Stromal cell of bone marrow (primary cell): ENCODE results near the gene KDELR1.

Experiments
- DNase-seq: peaks from one replicate; pipeline ENCODE4 v3.0.0-alpha.2; 2012; ENCODE audit warnings: low read depth

The KDELR1 gene

DNA sequence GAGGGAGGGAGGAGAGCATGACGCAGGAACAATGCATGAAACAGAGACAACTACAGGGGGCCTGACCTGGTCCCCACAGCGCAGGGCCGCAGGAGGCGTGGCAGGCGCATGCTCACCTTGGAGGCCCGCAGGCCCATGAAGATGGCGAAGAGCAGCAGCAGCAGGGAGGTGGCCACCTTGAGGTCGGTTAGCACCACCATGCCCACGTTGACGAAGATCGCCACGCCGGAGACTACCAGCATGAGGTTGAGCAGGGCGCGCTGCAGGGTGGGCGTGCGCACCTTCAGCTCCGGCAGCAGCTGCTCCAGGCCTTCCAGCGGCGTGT is 49.0 kb downstream of the KDELR1 start:
- DNase-seq: no peak

GRCh38 chr19:48341515-48342413 is 49.6 kb downstream of the KDELR1 start:
- DNase-seq: no peak

DNA sequence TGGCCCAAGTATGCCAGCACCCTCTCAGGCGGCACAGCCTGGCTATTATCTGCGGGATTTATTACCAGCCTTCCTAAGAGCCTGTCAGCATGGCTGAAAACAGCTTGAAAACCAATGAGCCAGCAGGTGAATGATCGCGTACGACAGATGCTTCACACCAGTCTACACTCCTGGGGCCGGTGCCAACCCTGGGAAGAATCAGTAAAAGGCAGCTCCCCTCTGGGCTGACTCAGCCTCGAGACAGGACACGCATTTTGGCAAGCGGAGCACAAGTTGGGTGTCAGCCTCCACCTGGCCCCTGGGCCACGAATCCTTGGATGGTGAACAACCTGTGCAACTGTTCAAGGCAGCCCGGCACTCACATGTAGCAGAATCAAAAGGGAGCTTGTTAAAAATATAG is 50.4 kb downstream of the KDELR1 start:
- no peak for DNase-seq

GRCh38 chr19:48338802-48339503 is 52.4 kb downstream of the KDELR1 start:
- no peak for DNase-seq

- DNase-seq: no peak
These were observed 53.0 kb downstream of the KDELR1 start for GRCh38 chr19:48338253-48338755.

GRCh38 chr19:48333467-48334384 is 57.6 kb downstream of the KDELR1 start:
- peak; percentile 85 for DNase-seq

- peak; percentile 96 for DNase-seq
These were observed 58.5 kb downstream of the KDELR1 start for GRCh38 chr19:48332662-48333466.
